ENCODE measurements around the gene PLEKHA5. TPM values are rescaled to one million over a fixed set of nuclear protein-coding genes. Genes with fewer than 3 reads are reported as not detected.

PLEKHA5 gene
- total and polyA plus RNA-seq, 2 of the 4 experiments (the other 2 are of a cell fraction): 5.3 to 12.2 TPM

DNA sequence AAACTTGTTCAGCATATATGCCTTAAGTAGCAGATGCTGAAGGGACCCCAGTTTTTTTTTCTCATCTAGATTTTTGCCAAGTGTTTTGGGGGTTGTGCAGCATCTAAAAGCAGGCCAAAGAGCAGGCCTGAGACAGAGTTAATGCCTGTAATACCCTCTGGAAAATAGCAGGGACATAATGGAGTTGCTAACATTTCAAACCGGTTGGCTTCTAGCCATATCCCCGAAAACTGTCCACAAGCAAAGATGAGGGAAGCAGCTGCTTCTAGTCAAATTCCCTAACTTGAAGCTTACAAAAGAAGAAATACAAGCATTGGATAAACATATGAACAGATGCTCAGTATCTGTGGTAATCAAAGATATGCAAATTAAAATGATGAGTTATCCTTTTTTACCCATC is 257.6 kb downstream of the PLEKHA5 start:
- Histone ChIP-seq H3K14ac (replicated peaks; ENCODE audit: low read depth, low read length) (no peak overlapping the region), H2AK5ac (ENCODE audit: low read depth, low read length) (no peak overlapping the region), H3K27ac (ENCODE audit: insufficient read depth, low read length) (peak overlapping the region; percentile 1; the same call in 1 of the 2 replicates), H4K5ac (ENCODE audit: low read depth, low read length) (no peak overlapping the region), H3K79me1 (ENCODE audit: low read depth in 1 of 2, low read length in 2 of 2) (0 out of 4 replicates have a peak, but pooled peaks cover 0 to 2% of the 10 kb centered on the region in 2 experiments), H3K9ac (ENCODE audit: low read depth, low read length) (no peak overlapping the region), H3K9me1 (ENCODE audit: insufficient read depth, low read length) (peaks cover 10% of the 10 kb centered on the region), H3K18ac (ENCODE audit: low read depth, low read length) (no peak overlapping the region), H3K36me3 (ENCODE audit: control insufficient read depth, insufficient read depth, low read length) (no peaks in the 10 kb centered on the region), H3K9me3 (ENCODE audit: control insufficient read depth, insufficient read depth, low read length) (no peaks in the 10 kb centered on the region), H2AFZ (replicated peaks; ENCODE audit: low read length, poor library complexity) (no peak overlapping the region), H2AK9ac (replicated peaks; ENCODE audit: low read depth, low read length, poor library complexity) (no peak overlapping the region), H3K56ac (ENCODE audit: extremely low read depth, insufficient read depth, low read length) (no peak overlapping the region), H2BK120ac (ENCODE audit: low read depth, low read length) (no peak overlapping the region), H3K4me1 (ENCODE audit: control insufficient read depth, insufficient read depth, low read length) (peaks cover 4% of the 10 kb centered on the region), H2BK5ac (ENCODE audit: low read depth, low read length, poor library complexity, severe bottlenecking) (no peak overlapping the region), H3K4me2 (ENCODE audit: low read depth, low read length) (no peak overlapping the region), H3K4me3 (ENCODE audit: insufficient read depth, low read depth, low read length) (no peak overlapping the region), H4K91ac (ENCODE audit: insufficient read depth, low read depth, low read length) (no peak overlapping the region), H2BK20ac (ENCODE audit: low read depth, low read length) (no peak overlapping the region), H3K4ac (ENCODE audit: low read depth, low read length) (no peak overlapping the region), H4K8ac (ENCODE audit: low read depth in 2 of 2, low read length in 2 of 2) (no peak overlapping the region), H4K20me1 (ENCODE audit: insufficient read depth, low read length) (no peaks in the 10 kb centered on the region), H3K23ac (ENCODE audit: low read depth, low read length) (no peak overlapping the region), H2BK15ac (ENCODE audit: low read depth, low read length) (no peak overlapping the region), H3K27me3 (ENCODE audit: control insufficient read depth, insufficient read depth, low read length) (no peaks in the 10 kb centered on the region)
- peak; percentile 42 for ATAC-seq (ENCODE audit: low read depth)
- no TSS peak for BruUV-seq (replicated peaks)
- ChIA-PET CTCF (interaction anchor here (1.0 kb wide), 1 partner anchor 254 kb away, joined by 3 read pairs; no protein-coding TSS in a partner anchor), POLR2A (ENCODE audit: unreplicated experiment) (no interaction called here)
- intact Hi-C loops (cut with micrococcal nuclease) (no loop called here), in situ Hi-C loops (cut with MboI; ENCODE audit: low sequenced_read_pairs) (no loop called here), dilution Hi-C loops (cut with HindIII; ENCODE audit: low sequenced_read_pairs, unreplicated experiment) (no loop called here)
- TF ChIP-seq MXI1 (IDR thresholded peaks at IDR 0.05; ENCODE audit: borderline replicate concordance, low read depth, low read length) (no peak), MAFK (IDR thresholded peaks at IDR 0.05; ENCODE audit: low read depth, low read length) (no peak), NFE2L2 (IDR thresholded peaks at IDR 0.05; ENCODE audit: low read depth, low read length) (no peak), ELK1 (IDR thresholded peaks at IDR 0.05; ENCODE audit: borderline replicate concordance, low read depth, low read length) (no peak), RCOR1 (IDR thresholded peaks at IDR 0.05; ENCODE audit: insufficient replicate concordance, low read length) (no peak)
- peak; percentile 67 for DNase-seq
- no CpG with 5 or more reads among the region's 2 CpGs for whole genome bisulfite sequencing, 2 experiments (ENCODE audit: extremely low coverage in 2 of 2, insufficient read length in 1 of 2)

All from IMR-90 (cell line).